Naive thymus-derived CD8-positive, alpha-beta T cell (primary cell): ENCODE data around the gene FOXJ3. TPM values are rescaled to one million over a fixed set of nuclear protein-coding genes. Genes with fewer than 3 reads are reported as not detected.

ENCODE experiments used
- ATAC-seq, 2 donors: fragments of 150-1000 bp; cut with Tn5 transposase in 1 of 2; sonication (Bioruptor Pico), chemical (Tn5 transposase) in 1 of 2; 1 replicate in 1 of 2; 2 replicates in 1 of 2; pipeline ENCODE4 v1.10.0; 2021; ENCODE audit warnings: mild to moderate bottlenecking in 2 of 2, moderate library complexity in 2 of 2
- POLR2A ChIA-PET: fragments of 350-600 bp; sonication (Branson Sonifier 250); formaldehyde crosslinking; loops from one replicate; lab custom pipeline; 2021; ENCODE audit warnings: antibody characterized with exemption; lab: Charles Lee
- DNase-seq, 10 donors: peaks; one replicate each; pipeline versions ENCODE4 v3.0.0 to v3.0.0-alpha.2; 2020 to 2022
- H3K27ac Mint-ChIP-seq, 10 donors: one replicate each; pipeline ENCODE4 v1.8.0; 2020 to 2022; ENCODE audit warnings: mild to moderate bottlenecking in 10 of 10, mixed read lengths in 10 of 10, moderate library complexity in 4 of 10, inconsistent platforms in 1 of 10
- H3K27me3 Mint-ChIP-seq, 5 donors: one replicate each; pipeline ENCODE4 v1.8.0; 2021 to 2022; ENCODE audit warnings: mixed read lengths in 5 of 5
- H3K36me3 Mint-ChIP-seq, 3 donors: one replicate each; pipeline ENCODE4 v1.8.0; 2020 to 2022; ENCODE audit warnings: mixed read lengths in 3 of 3, mild to moderate bottlenecking in 2 of 3, inconsistent platforms in 1 of 3
- H3K4me1 Mint-ChIP-seq, 4 donors: one replicate each; pipeline ENCODE4 v1.8.0; 2021 to 2022; ENCODE audit warnings: mixed read lengths in 4 of 4
- H3K4me3 Mint-ChIP-seq, 10 donors: one replicate each; pipeline ENCODE4 v1.8.0; 2020 to 2022; ENCODE audit warnings: mild to moderate bottlenecking in 10 of 10, mixed read lengths in 10 of 10, moderate library complexity in 6 of 10, inconsistent platforms in 1 of 10
- H3K9me3 Mint-ChIP-seq, 9 donors: one replicate each; pipeline ENCODE4 v1.8.0; 2020 to 2022; ENCODE audit warnings: mixed read lengths in 9 of 9, mild to moderate bottlenecking in 3 of 9, inconsistent platforms in 1 of 9, moderate library complexity in 1 of 9
- polyA plus RNA-seq, 3 donors: library from polyadenylated mRNA; unstranded; fragments of 300-500 nt; fragmentation: Illumina TruSeq; gene quantifications; one replicate each; pipeline ENCODE4 v1.2.3, GENCODE V29; 2021
- total RNA-seq, 8 experiments: library from RNA in 2 of 8; stranded (reverse) in 2 of 8; gene quantifications; one replicate each; pipeline ENCODE4 v1.2.3 and lab custom pipeline; 2021 to 2026

The FOXJ3 gene
- total and polyA plus RNA-seq, 5 experiments from 2014 or later, result 30.3 to 112 (median 39.8) TPM

DNA sequence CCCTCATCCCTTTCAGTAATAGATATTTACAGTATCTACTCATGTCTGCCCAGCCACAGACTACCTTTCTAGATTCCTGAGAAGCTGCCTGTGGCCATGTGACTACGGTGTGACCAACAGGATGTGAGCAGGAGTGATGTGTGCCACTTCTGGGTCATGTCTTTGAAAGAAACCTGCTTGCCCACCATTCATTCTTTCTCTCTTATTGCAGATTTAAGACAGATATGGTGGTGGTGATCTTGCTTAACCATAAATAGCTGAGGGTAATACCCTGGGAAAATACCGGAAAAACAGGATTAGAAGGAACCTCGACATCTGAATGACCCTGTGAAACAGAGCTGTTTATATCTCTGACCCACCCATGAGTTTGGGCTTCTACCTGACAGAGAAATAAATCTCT is 128.9 kb downstream of the FOXJ3 start:
- Mint-ChIP-seq H3K27ac (no peak overlapping the region), H3K27me3 (no peaks in the 10 kb centered on the region), H3K4me1 (peaks cover 16 to 43% (median 30%) of the 10 kb centered on the region in 4 donors), H3K4me3 (no peak overlapping the region), H3K9me3 (peaks cover 5 to 22% (median 17%) of the 10 kb centered on the region in 9 donors), H3K36me3 (peaks cover 37 to 54% (median 52%) of the 10 kb centered on the region in 3 donors)
- no peak for ATAC-seq
- POLR2A ChIA-PET, result no interaction called here
- no peak for DNase-seq

DNA sequence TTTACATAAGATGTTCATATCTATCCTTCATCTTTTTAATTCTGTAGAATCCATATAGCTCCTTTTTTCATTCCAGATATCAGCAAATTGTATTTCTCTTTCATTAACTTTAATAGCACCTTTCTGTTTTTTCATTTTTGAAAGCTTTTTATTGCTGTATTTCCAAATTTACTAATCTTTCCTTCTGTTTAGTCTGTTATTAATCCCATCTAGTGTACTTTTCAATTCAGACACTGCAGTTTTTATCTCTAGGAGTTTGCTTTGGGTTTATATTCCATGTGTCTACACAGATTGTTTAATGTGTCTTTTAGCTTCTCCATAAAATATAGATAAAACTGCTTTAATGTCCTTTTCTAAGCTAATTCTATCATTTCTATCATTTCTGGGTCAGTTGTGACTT is 133.0 kb downstream of the FOXJ3 start:
- peaks cover under 1 to 10% (median 5%) of the 10 kb centered on the region in 4 donors for H3K4me1 Mint-ChIP-seq
- DNase-seq (no peak), ATAC-seq (no peak)
- POLR2A ChIA-PET, result no interaction called here
- no peaks in the 10 kb centered on the region for H3K27me3 Mint-ChIP-seq
- H3K9me3 Mint-ChIP-seq, result peaks cover 5 to 22% (median 16%) of the 10 kb centered on the region in 9 donors
- H3K27ac Mint-ChIP-seq, result no peak overlapping the region
- H3K36me3 Mint-ChIP-seq, result peaks cover 24 to 84% (median 53%) of the 10 kb centered on the region in 3 donors
- no peak overlapping the region for H3K4me3 Mint-ChIP-seq

DNA sequence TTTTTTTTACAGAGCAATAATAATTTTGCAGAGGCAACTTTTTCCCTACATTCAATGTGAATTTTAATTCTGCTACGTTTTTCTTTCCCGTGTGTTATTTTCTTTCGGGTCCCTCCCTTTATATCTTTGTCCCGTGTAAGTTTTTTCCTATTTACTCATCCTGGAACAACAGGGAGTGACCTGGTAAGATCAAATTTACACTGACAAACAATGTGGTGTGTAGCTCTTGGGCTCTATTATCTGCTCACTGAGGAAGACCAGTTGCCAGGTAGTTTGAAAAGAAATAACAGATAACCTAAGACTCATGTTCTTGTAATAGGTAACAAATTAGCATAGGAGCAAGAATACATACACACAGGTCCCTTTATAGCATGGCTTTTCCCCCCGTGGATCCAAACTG is 136.8 kb downstream of the FOXJ3 start:
- Mint-ChIP-seq H3K27me3 (no peaks in the 10 kb centered on the region), H3K9me3 (peaks cover 5 to 16% (median 13%) of the 10 kb centered on the region in 9 donors), H3K4me1 (peaks cover 0 to under 1% (median 0%) of the 10 kb centered on the region in 4 donors), H3K27ac (peak overlapping the region in 1 of 10 donors; percentile 26), H3K4me3 (no peak overlapping the region), H3K36me3 (peaks cover 13 to 82% (median 31%) of the 10 kb centered on the region in 3 donors)
- ATAC-seq, result no peak
- POLR2A ChIA-PET, result no interaction called here
- no peak for DNase-seq

DNA sequence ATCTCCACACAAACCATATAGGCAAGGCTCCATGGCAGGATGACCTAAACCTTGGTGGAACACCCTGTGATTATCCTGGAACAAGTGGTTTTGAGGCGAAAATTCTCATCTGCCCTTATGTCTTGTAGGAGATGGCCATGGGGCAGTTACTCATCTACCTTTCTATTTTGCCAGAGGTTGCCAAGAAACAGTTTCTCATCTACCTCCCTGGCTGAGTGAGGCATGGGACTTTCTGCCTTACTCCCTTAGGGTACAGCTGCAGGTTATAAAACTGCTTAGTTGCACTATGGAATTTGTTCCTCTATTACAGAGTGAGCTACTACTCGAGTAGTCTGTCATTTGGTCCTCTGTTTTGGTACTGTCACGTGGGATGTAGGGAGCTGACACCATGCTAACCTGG is 139.2 kb downstream of the FOXJ3 start:
- Mint-ChIP-seq H3K27ac (peak overlapping the region in 1 of 10 donors; percentile 55), H3K27me3 (no peaks in the 10 kb centered on the region), H3K4me3 (no peak overlapping the region), H3K36me3 (peaks cover 0 to 79% (median 15%) of the 10 kb centered on the region in 3 donors), H3K4me1 (peaks cover 0 to 12% (median 5%) of the 10 kb centered on the region in 4 donors), H3K9me3 (no peaks in the 10 kb centered on the region)
- DNase-seq (no peak), ATAC-seq (no peak)
- POLR2A ChIA-PET, result no interaction called here

DNA sequence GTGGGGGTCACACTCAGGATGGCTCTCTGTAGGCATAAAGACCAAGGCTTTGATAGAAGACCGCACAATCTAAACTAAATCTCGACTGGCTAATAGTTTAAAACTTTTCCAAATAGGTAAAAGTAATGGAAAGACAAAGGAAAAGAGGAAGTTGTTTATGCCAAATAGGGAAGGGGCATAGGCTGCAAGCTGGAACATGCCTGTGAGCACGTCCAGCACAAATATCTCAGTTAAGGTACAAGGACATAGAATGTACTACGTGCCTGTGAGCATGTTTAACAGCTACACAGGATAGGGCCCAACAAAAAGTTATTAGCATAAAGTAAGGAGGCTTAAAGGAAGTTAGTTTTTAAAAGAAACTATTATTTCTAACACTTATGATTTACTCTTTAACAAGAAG is 142.9 kb downstream of the FOXJ3 start:
- Mint-ChIP-seq H3K4me1 (peaks cover 0 to 12% (median 6%) of the 10 kb centered on the region in 4 donors), H3K36me3 (peaks cover 0 to 84% (median 18%) of the 10 kb centered on the region in 3 donors), H3K27ac (peak overlapping the region in 3 of 10 donors; percentile 23 to 73 (median 28)), H3K27me3 (no peaks in the 10 kb centered on the region), H3K4me3 (no peak overlapping the region), H3K9me3 (no peaks in the 10 kb centered on the region)
- POLR2A ChIA-PET, result interaction anchor here (0.6 kb wide), 1 partner anchor 1838 kb away, joined by 3 read pairs; no protein-coding TSS in a partner anchor
- ATAC-seq (no peak), DNase-seq (no peak)

DNA sequence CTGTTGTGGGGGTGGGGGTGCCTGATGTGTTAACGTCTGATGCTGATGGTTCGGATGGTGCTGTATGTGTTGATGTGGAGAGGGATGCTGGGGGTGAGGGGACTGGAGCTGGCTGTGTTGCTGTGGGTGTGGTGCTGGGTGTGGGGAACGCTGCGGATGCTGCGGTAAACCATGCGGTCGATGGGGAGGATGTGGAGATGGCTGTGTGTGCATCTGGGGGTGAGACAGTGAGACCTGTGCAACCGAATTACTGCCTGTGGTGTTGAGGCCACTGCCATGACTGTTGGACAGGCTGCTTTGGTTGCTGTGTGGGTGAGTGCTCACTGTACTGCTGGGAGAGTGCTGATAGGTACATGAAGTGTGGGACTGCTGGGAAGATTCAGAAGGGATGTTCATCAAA is 143.7 kb downstream of the FOXJ3 start:
- Mint-ChIP-seq H3K36me3 (peaks cover 0 to 83% (median 16%) of the 10 kb centered on the region in 3 donors), H3K4me3 (no peak overlapping the region), H3K27me3 (no peaks in the 10 kb centered on the region), H3K9me3 (no peaks in the 10 kb centered on the region), H3K4me1 (peaks cover 0 to 12% (median 7%) of the 10 kb centered on the region in 4 donors), H3K27ac (peak overlapping the region in 4 of 10 donors; percentile 20 to 85 (median 46))
- POLR2A ChIA-PET, result no interaction called here
- ATAC-seq (no peak), DNase-seq (no peak)

DNA sequence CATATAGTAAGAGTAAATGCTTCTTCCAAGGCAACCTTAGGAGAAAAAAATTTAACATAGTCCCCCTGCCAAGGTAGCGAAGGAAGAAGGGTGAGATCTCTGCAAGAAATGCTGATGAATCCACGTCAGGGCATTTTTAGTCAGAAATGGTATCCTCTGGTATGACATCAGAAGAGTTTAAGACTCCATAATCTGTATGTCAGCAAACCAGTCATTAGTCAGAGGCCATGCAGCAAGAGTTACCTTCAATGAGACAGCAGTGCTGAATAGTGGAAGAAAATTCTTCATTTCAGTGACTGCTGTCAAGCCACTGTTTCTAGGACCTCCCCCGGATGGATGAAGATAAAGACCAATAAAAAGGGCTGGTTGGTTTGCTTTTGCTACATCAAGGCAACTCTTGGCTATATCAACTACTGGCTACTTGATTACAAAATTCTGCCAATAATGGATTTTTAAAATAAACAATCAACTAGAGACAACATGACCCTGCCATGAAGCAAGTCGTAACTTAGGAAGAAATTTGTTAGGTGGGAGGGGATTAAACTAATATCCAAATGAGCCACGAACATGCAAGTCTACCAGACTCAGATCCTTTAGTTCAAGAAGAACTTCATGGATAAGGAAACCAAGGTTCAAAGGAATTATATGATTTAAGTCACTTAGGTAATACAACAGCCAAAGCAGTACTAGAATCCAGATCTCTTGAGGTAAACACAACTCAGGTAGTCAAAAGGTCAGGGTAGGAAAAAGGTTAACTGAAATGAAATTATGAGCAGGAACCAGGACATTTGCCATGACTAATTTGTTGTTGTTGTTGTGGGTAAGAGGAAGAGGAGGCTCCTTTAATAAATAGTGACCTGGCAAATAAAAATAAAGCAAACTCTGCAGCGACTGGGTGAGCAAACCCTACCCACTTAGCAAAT is 144.8 kb downstream of the FOXJ3 start:
- Mint-ChIP-seq H3K4me1 (peaks cover 0 to 14% (median 7%) of the 10 kb centered on the region in 4 donors), H3K36me3 (peaks cover 0 to 89% (median 16%) of the 10 kb centered on the region in 3 donors), H3K4me3 (no peak overlapping the region), H3K27me3 (no peaks in the 10 kb centered on the region), H3K27ac (peak overlapping the region in 1 of 10 donors; percentile 6), H3K9me3 (no peaks in the 10 kb centered on the region)
- ATAC-seq, result no peak
- POLR2A ChIA-PET, result no interaction called here
- DNase-seq, result no peak

DNA sequence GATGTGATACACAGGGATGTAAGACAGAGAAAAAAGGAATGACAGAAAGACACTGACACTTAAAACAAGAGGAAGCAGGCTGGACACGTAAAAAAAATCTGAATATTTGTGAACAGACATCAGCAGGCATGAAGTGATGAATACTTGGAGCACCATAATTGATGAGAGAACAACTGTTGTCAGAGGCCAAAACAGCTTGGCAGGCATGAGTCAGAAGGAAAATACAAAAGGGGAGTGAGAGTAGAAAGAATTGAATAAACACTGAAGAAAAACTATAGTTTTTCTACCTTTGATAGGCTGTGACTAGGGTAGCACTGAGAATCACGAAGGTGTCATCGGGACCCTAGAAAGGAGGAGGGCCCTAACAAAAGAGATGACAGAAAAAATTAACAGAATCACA is 148.9 kb downstream of the FOXJ3 start:
- H3K27ac Mint-ChIP-seq, result peak overlapping the region in 4 of 10 donors; percentile 2 to 30 (median 13)
- ATAC-seq (no peak), DNase-seq (no peak)
- H3K9me3 Mint-ChIP-seq, result no peaks in the 10 kb centered on the region
- peaks cover 0 to 85% (median 18%) of the 10 kb centered on the region in 3 donors for H3K36me3 Mint-ChIP-seq
- no peak overlapping the region for H3K4me3 Mint-ChIP-seq
- POLR2A ChIA-PET, result no interaction called here
- peaks cover 0 to 15% (median 8%) of the 10 kb centered on the region in 4 donors for H3K4me1 Mint-ChIP-seq
- H3K27me3 Mint-ChIP-seq, result no peaks in the 10 kb centered on the region

DNA sequence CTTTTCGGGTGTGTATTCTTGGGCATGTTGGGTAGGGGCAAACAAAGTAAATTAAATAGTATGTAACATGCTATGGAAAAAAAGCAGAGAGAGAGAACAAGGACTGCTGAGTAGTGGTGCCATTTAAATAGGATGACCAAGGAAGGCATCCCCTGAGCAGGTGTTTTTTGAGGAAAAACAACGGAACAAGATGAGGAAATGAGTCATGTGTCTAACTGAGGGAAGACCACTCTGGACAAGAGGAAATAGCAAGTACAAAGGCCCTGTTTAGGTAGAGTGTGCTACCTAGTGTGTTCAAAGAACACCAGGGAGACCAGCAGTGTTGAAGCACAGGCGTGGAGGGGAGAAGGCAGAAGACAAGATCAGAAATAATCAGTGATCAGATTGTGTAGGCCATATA is 150.4 kb downstream of the FOXJ3 start:
- Mint-ChIP-seq H3K4me3 (no peak overlapping the region), H3K4me1 (peaks cover 0 to 25% (median 14%) of the 10 kb centered on the region in 4 donors), H3K9me3 (no peaks in the 10 kb centered on the region), H3K27me3 (no peaks in the 10 kb centered on the region), H3K27ac (peak overlapping the region in 4 of 10 donors; percentile 15 to 75 (median 30)), H3K36me3 (peaks cover 0 to 80% (median 13%) of the 10 kb centered on the region in 3 donors)
- ATAC-seq (no peak), DNase-seq (no peak)
- POLR2A ChIA-PET, result no interaction called here

DNA sequence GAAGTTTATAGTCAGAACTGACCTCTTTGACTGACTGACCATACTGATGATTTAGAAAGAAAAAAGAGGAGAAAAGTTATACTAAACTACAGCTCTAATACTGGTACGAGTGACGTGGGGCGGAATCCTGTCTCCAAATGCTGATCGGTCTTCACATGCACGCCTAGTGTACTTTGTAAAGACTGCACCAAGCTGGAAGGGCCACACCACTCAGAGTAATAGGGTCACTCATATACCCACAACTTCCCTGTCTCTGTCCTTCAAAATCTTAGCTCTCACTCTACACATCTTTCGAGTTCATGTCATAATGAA is 151.1 kb downstream of the FOXJ3 start:
- H3K9me3 Mint-ChIP-seq, result no peaks in the 10 kb centered on the region
- H3K4me3 Mint-ChIP-seq, result no peak overlapping the region
- peaks cover 0 to 26% (median 14%) of the 10 kb centered on the region in 4 donors for H3K4me1 Mint-ChIP-seq
- no peak for DNase-seq
- H3K36me3 Mint-ChIP-seq, result peaks cover 0 to 80% (median 10%) of the 10 kb centered on the region in 3 donors
- H3K27ac Mint-ChIP-seq, result peak overlapping the region in 6 of 10 donors; percentile 15 to 71 (median 22)
- no peaks in the 10 kb centered on the region for H3K27me3 Mint-ChIP-seq
- POLR2A ChIA-PET, result no interaction called here
- ATAC-seq, result no peak

DNA sequence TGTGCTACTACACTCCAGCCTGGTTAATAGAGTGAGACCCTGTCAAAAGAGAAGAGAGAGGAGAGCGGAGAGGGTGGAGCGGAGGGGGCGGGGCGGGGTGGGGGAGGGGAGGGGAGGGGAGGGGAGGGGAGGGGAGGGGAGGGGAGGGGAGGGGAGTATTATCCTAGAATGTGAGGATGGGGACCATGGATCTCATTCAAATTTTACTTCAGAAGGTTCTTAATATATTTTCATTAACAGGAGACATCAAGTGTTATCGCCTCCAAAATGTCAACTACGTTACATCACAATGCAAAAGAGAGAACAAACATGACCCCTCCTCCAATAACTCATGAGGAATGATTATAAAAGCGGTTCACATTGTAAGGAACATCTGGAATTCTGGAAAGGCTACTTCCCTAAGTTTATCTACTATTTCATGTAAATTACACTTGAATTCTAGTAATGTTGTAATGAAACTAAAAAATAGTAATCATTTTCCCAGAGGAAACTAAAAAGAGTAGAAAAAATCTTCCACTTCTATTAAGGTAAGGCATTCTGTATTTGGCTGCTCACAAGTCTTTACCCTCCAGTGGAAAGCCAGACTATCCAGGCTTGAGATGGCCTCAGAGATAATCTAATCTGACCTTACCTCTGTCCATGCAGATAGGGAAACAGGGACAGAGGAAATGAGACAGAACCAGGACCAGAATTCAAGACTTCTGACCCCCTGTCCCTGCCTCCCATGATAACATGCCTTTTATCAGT is 151.7 kb downstream of the FOXJ3 start:
- Mint-ChIP-seq H3K27me3 (no peaks in the 10 kb centered on the region), H3K4me1 (peaks cover 0 to 26% (median 14%) of the 10 kb centered on the region in 4 donors), H3K9me3 (no peaks in the 10 kb centered on the region), H3K27ac (peak overlapping the region in 4 of 10 donors; percentile 15 to 71 (median 39)), H3K36me3 (peaks cover 0 to 76% (median 8%) of the 10 kb centered on the region in 3 donors), H3K4me3 (no peak overlapping the region)
- DNase-seq (no peak), ATAC-seq (no peak)
- POLR2A ChIA-PET, result no interaction called here

DNA sequence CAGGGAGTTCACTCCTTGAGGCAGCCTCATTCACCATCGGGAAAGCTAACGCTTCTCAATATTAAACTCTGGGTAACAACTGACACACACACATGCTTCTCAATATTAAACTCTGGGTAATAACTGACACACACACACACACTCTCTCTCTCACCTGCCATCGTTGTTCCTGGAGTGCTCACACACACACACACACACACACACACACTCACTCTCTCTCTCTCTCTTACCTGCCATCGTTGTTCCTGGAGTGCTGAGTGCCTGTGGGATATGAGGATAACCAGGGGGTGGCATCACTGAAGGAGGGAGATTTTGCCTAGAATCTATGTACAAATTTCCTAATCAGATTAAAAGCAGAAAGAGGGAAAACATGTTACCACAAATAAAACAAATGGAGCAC is 153.3 kb downstream of the FOXJ3 start:
- POLR2A ChIA-PET, result no interaction called here
- Mint-ChIP-seq H3K9me3 (no peaks in the 10 kb centered on the region), H3K4me1 (peaks cover 0 to 26% (median 15%) of the 10 kb centered on the region in 4 donors), H3K4me3 (no peak overlapping the region), H3K27me3 (no peaks in the 10 kb centered on the region), H3K36me3 (peaks cover 0 to 73% (median 1%) of the 10 kb centered on the region in 3 donors), H3K27ac (peak overlapping the region in 9 of 10 donors; percentile 22 to 83 (median 72))
- no peak for DNase-seq
- ATAC-seq, result no peak
